ENCODE measurements around the gene RBMS1. TPM values are rescaled to one million over a fixed set of nuclear protein-coding genes. Genes with fewer than 3 reads are reported as not detected.

RBMS1 gene
- total and polyA plus RNA-seq, 2 of the 13 experiments (the other 11 are each of a cell fraction or from before 2014, with no cell fraction given), result 55.5 to 110 TPM

GRCh38 chr2:160506371-160507045 lies 12.9 kb upstream of the RBMS1 start:
- CTCF ChIA-PET (ENCODE audit: low intra/inter-chr PET ratio, low total read pairs), result no interaction called here
- BruUV-seq (replicated peaks), result no TSS peak
- peaks cover 0 to 17% of the 10 kb centered on the region in 2 experiments; a peak in 2 of 5 replicates for H3K27me3 ChIP-seq (ENCODE audit: control insufficient read depth in 1 of 2, insufficient read depth in 2 of 2, low read length in 2 of 2)
- no peak overlapping the region for H3K4me3 ChIP-seq (replicated peaks in 1 of 3; ENCODE audit: insufficient read depth in 1 of 3, low read depth in 2 of 3, low read length in 3 of 3)
- POLR2A ChIA-PET, result no interaction called here
- FAIRE-seq, result no peak
- no peaks in the 10 kb centered on the region for H3K36me3 ChIP-seq (replicated peaks in 1 of 2; ENCODE audit: control insufficient read depth in 1 of 2, insufficient read depth in 2 of 2, low read length in 2 of 2)
- in situ Hi-C loops (cut with HindIII; ENCODE audit: extremely low pct_ligation_motif_present, low pct_unique_long_range_greater_than_20kb) (no loop called here), intact Hi-C loops (cut with micrococcal nuclease; ENCODE audit: unreplicated experiment) (no loop called here)
- no peaks in the 10 kb centered on the region for H3K79me2 ChIP-seq (ENCODE audit: insufficient read depth, low read length)
- peak; percentile 88 for ATAC-seq
- no peaks in the 10 kb centered on the region for H4K20me1 ChIP-seq (ENCODE audit: insufficient read depth, low read length)
- H3K4me1 ChIP-seq (ENCODE audit: insufficient read depth, low read length), result peaks cover 15% of the 10 kb centered on the region
- peak overlapping the region; percentile 45 for H2AFZ ChIP-seq (ENCODE audit: low read length)
- WGBS (ENCODE audit: low lambda C conversion rate), result 15% methylated on average over 9 of the region's 9 CpGs
- DNase-seq (ENCODE audit: low spot score), result no peak
- no peaks in the 10 kb centered on the region for H3K9me3 ChIP-seq (ENCODE audit: low read length)
- H3K4me2 ChIP-seq (ENCODE audit: low read depth, low read length), result peak overlapping the region; percentile 63
- H3K9ac ChIP-seq (ENCODE audit: insufficient read depth, low read depth, low read length), result no peak overlapping the region
- no peak overlapping the region for H3K27ac ChIP-seq (ENCODE audit: extremely low read length, insufficient read depth, low read length)
- no peak for TF ChIP-seq ZNF362 (CRISPR knock-in tag; IDR thresholded peaks at IDR 0.05; ENCODE audit: borderline replicate concordance)
- no peak for TF ChIP-seq DRAP1 (CRISPR knock-in tag; IDR thresholded peaks at IDR 0.05)
- TF ChIP-seq ZHX1 (CRISPR knock-in tag; IDR thresholded peaks at IDR 0.05; ENCODE audit: low read depth), result no peak
- no peak for TF ChIP-seq KLF13 (CRISPR knock-in tag; IDR thresholded peaks at IDR 0.05)
- TF ChIP-seq ZNF567 (CRISPR knock-in tag; IDR thresholded peaks at IDR 0.05; ENCODE audit: borderline replicate concordance), result no peak
- TF ChIP-seq ZBTB8A (CRISPR knock-in tag; IDR thresholded peaks at IDR 0.05; ENCODE audit: borderline replicate concordance, low read depth), result no peak
- TF ChIP-seq SUZ12 (IDR thresholded peaks at IDR 0.05; ENCODE audit: low read depth, low read length), result no peak
- TF ChIP-seq ZNF501 (CRISPR knock-in tag; IDR thresholded peaks at IDR 0.05), result 0 out of 2 replicates have a peak, but pooled peaks have one; percentile 39
- TF ChIP-seq, protein P1, sequence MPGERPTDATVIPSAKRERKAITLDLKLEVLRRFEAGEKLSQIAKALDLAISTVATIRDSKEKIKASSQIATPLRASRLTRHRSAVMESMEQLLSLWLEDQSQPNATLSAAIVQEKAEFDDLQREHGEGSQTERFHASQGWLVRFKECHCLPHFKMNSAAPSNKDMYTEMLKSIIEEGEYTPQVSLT (CRISPR knock-in tag; IDR thresholded peaks at IDR 0.05; ENCODE audit: borderline replicate concordance, low read depth), result no peak
- no peak for TF ChIP-seq NFE2L2 (IDR thresholded peaks at IDR 0.05; ENCODE audit: low read length)
- TF ChIP-seq ZFP62 (CRISPR knock-in tag; IDR thresholded peaks at IDR 0.05), result no peak
- TF ChIP-seq RFX1 (IDR thresholded peaks at IDR 0.05), result no peak
- no peak for TF ChIP-seq ZNF75D (CRISPR knock-in tag; IDR thresholded peaks at IDR 0.05; ENCODE audit: borderline replicate concordance)
- TF ChIP-seq HNF4A (CRISPR knock-in tag; IDR thresholded peaks at IDR 0.05), result peak; percentile 78
- no peak for TF ChIP-seq NFE2L1 (CRISPR knock-in tag; IDR thresholded peaks at IDR 0.05; ENCODE audit: borderline replicate concordance)
- TF ChIP-seq ONECUT2 (CRISPR knock-in tag; IDR thresholded peaks at IDR 0.05), result no peak
- TF ChIP-seq, protein P2, sequence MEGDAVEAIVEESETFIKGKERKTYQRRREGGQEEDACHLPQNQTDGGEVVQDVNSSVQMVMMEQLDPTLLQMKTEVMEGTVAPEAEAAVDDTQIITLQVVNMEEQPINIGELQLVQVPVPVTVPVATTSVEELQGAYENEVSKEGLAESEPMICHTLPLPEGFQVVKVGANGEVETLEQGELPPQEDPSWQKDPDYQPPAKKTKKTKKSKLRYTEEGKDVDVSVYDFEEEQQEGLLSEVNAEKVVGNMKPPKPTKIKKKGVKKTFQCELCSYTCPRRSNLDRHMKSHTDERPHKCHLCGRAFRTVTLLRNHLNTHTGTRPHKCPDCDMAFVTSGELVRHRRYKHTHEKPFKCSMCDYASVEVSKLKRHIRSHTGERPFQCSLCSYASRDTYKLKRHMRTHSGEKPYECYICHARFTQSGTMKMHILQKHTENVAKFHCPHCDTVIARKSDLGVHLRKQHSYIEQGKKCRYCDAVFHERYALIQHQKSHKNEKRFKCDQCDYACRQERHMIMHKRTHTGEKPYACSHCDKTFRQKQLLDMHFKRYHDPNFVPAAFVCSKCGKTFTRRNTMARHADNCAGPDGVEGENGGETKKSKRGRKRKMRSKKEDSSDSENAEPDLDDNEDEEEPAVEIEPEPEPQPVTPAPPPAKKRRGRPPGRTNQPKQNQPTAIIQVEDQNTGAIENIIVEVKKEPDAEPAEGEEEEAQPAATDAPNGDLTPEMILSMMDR (CRISPR knock-in tag; IDR thresholded peaks at IDR 0.05), result no peak
- no peak for TF ChIP-seq AGO2 (optimal IDR thresholded peaks at IDR 0.05; ENCODE audit: low read depth, low read length)
- no peak for TF ChIP-seq NFYB (CRISPR knock-in tag; IDR thresholded peaks at IDR 0.05)

Measured in HepG2 (cell line).